Endothelial cell of hepatic sinusoid (primary cell): Measurements from ENCODE around the gene PLXNA3.

Source experiments
- in situ Hi-C: cut with HindIII; loops from 2 replicates; pipeline ENCODE4 v1.10.0; 2017; ENCODE audit warnings: low sequenced_read_pairs

Gene PLXNA3

GRCh38 chrX:154452823-154453222 is 5.3 kb upstream of the PLXNA3 start:
- in situ Hi-C loops, result no loop called here

DNA sequence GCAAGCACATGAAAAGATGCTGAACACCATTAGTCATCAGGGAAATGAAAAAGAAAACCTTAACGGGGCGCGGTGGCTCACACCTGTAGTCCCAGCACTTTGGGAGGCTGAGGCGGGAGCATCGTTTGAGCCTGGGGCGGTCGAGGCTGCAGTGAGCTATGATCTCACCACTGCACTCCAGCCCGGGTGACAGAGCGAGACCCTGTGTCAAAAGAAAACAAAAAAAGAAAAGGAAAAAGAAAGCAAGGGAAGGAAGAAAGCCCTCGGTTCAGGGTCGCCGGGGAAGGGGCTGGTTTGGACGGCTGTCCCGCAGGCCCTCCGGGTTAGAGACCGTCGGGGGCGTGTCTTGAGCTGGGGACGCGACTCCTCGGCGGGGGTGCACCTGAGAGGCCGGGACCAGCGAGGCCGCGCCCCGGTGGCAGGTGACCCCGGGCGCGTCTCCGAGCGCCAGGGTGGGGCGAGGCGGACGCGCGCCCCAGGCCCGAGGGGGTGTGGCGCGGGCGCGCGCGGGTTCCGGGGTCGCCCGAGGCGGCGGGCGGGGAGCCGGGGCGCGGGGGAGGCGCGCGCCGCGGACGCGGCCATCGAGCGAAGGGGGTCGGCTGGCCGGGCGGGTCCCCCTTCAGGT is 478 bp upstream of the PLXNA3 start:
- in situ Hi-C loops, result no loop called here

DNA sequence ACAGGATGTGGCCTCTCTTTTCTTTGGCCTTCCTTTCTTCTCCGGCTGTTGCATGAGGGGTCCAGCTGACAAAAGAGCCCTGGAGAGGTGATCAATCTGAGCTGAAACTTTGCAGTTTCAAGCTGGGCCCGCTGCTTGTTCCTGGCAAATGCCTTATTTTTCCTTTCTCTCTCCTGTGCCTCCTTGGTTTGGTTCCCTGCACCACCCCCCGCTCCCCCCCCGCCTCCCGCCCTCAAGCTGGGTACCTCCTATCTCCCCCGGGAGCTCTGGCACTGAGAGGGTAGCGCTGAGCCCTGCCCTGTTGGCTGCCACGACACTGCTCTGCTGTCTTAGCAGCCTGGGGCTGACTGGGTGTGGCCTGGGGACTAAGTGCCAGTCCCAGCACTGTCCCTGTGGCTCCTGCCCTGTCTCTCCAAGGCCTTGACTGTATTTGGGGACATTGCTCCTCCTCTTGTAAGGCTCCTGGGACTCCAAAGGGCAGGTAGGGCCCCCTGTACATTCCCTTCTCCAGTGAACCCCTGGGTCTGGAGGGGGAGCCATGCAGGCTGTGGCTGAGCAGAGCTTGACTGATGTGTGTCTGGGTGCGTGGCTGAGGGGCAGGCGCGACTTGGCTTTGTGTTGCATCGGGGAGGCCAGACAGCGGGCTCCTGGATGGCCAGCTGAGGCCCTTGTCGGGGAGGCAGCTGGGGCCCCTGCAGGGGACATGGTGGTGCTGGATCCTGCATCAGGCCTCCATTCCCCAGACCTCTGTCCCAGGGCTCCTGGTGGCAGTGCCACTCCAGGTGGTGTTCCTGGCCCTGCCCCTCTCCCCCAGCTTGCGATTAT is 1.1 kb downstream of the PLXNA3 start:
- in situ Hi-C loops, result no loop called here

- in situ Hi-C loops, result no loop called here
These were observed 1.8 kb downstream of the PLXNA3 start for GRCh38 chrX:154459832-154460231.

DNA sequence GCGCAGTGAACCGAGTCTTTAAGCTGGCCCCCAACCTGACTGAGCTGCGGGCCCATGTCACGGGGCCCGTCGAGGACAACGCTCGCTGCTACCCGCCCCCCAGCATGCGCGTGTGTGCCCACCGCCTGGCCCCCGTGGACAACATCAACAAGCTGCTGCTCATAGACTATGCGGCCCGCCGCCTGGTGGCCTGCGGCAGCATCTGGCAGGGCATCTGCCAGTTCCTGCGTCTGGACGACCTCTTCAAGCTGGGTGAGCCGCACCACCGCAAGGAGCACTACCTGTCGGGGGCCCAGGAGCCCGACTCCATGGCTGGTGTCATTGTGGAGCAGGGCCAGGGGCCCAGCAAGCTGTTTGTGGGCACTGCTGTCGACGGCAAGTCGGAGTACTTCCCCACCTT is 2.2 kb downstream of the PLXNA3 start:
- in situ Hi-C loops, result no loop called here

GRCh38 chrX:154462396-154462795 is 4.3 kb downstream of the PLXNA3 start:
- in situ Hi-C loops, result no loop called here

DNA sequence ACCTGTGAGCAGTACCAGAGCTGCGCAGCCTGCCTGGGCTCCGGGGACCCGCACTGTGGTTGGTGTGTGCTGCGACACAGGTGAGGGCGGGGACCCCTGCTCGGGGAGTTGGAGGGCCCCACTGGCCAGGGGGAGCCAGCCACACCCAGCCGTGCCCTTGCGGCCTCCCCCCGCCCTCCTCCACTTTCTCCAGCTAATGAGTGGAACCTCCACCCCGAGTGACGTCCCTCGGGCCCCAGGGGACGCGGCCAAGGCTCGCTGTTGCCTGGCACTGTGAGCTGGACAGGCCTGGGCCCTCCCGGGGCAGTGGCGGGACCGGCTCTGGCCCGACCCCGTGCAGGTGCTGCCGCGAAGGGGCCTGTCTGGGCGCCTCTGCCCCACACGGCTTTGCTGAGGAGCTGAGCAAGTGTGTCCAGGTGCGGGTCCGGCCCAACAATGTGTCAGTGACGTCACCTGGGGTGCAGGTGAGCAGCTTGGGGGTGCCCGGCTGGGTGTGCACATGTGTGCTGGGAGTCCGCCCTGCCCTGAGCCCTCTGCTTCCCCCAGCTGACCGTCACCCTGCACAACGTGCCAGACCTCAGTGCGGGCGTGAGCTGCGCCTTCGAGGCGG is 5.6 kb downstream of the PLXNA3 start:
- in situ Hi-C loops, result no loop called here

GRCh38 chrX:154464806-154465365 is 6.8 kb downstream of the PLXNA3 start:
- in situ Hi-C loops, result no loop called here

DNA sequence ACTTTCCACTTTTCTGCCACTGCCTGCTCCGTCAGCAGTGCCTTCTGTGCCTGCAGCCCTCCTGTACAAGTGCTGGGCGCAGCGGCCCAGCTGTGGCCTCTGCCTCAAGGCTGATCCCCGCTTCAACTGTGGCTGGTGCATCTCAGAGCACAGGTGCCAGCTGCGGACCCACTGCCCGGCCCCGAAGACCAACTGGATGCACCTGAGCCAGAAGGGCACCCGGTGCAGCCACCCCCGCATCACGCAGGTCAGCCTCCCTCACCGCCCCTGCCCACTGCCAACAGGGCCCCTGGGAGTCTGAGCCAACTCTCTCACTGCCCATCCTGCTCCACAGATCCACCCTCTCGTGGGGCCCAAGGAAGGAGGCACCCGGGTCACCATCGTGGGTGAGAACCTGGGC is 7.5 kb downstream of the PLXNA3 start:
- in situ Hi-C loops, result no loop called here

GRCh38 chrX:154466036-154466435 is 8.0 kb downstream of the PLXNA3 start:
- in situ Hi-C loops, result no loop called here

GRCh38 chrX:154466907-154467306 is 8.8 kb downstream of the PLXNA3 start:
- in situ Hi-C loops, result no loop called here

GRCh38 chrX:154467556-154467955 is 9.5 kb downstream of the PLXNA3 start:
- in situ Hi-C loops, result no loop called here

DNA sequence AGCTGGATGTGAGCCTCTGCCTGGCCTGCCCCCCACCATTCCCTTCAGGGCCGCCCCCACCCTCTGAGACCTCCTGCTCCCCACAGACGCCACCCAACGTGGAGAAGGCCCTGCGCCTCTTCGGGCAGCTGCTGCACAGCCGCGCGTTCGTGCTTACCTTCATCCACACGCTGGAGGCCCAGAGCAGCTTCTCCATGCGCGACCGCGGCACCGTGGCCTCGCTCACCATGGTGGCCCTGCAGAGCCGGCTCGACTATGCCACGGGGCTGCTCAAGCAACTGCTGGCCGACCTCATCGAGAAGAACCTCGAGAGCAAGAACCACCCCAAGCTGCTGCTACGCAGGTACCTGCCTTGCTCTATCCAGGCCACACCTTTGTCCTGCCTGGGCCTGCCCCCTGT is 10.1 kb downstream of the PLXNA3 start:
- in situ Hi-C loops, result no loop called here

- in situ Hi-C loops, result no loop called here
These were observed 11.0 kb downstream of the PLXNA3 start for GRCh38 chrX:154469114-154469513.

- in situ Hi-C loops, result no loop called here
These were observed 11.8 kb downstream of the PLXNA3 start for GRCh38 chrX:154469880-154470279.

DNA sequence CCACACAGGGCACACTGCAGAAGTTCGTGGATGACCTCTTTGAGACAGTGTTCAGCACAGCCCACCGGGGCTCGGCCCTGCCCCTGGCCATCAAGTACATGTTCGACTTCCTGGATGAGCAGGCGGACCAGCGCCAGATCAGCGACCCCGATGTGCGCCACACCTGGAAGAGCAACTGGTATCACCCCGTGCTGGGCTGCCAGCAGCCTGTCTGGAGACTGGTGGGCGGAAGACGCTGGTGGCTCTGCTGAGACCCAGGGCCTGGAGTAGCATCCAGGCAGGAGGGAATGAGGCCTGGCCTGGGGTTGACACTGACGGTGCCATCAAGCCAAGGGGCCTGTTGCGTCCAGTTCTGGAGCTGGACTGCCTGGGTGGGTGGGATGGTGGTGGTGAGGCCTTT is 12.4 kb downstream of the PLXNA3 start:
- in situ Hi-C loops, result no loop called here

DNA sequence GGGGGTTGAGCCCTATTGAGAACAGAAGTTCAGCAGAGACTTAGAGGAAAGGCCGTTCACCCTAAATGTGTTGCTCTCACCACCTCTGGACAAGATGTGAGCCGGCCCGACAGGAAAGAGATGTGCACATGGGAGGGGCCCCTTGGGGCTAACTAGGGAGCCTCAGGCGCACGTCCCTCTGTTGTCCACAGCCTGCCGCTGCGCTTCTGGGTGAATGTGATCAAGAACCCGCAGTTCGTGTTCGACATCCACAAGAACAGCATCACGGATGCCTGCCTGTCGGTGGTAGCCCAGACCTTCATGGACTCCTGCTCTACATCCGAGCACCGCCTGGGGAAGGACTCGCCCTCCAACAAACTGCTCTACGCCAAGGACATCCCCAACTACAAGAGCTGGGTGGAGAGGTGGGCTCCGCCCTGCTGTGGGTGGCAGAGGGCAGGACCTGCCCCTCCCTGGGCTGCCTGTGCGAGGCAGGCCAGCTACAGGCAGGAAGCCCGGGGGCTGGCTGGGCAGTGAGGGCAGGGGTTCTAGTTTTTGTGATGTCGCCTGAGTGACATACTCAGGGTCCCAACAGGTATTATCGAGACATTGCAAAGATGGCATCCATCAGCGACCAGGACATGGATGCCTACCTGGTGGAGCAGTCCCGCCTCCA is 13.0 kb downstream of the PLXNA3 start:
- in situ Hi-C loops, result no loop called here

DNA sequence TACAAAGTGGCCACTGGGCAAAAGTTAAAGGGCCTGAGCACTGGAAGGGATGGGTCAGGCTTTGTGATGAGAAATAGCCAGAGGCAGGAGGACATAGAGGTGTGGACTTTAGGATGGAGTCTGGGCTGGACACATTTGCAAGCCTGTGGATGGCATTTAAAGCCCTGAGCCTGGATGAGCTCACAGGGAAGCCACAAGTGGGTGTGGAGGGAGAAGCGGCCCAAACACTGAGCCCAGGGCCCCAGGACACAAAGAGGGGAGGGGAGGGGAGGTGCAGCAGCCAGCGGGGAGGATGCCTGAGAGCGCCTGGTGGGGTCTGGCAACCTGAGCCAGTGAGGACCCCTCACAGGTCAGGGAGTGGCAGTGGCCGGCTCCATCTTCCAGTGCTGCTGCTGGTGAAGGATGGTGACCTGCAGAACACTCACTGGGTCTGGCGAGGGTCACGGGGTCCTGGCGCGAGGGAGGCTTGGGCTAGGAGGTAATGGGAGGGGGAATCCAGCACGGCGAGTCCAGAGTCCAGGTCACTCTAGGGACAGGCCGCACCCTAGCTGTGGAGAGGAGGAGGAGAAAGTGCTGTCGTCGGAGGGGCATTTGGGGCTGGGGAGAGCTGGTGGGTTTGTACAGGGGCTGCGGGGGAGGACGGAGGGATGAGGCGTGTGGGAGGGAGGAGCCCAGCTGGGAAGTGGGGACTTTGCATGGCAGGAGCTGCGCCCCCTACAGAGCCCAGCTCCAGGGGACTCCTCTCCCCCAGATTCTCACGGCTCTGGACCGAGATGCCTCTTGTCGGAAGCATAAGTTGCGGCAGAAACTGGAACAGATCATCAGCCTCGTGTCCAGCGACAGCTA is 14.0 kb downstream of the PLXNA3 start:
- in situ Hi-C loops, result no loop called here

GRCh38 chrX:154472685-154473632 is 14.9 kb downstream of the PLXNA3 start:
- in situ Hi-C loops, result no loop called here
